Stimulated activated CD8-positive, alpha-beta memory T cell treated with anti-CD3 and anti-CD28 coated beads, Interleukin-4, amount 100 ng/mL, for 1 hour (primary cell): ENCODE data around the gene UST.

Experiments
- DNase-seq, 2 donors: peaks; one replicate each; pipeline ENCODE4 v3.0.0-alpha.2; 2020; ENCODE audit warnings: low read depth in 2 of 2, low spot score in 1 of 2

UST gene

DNA sequence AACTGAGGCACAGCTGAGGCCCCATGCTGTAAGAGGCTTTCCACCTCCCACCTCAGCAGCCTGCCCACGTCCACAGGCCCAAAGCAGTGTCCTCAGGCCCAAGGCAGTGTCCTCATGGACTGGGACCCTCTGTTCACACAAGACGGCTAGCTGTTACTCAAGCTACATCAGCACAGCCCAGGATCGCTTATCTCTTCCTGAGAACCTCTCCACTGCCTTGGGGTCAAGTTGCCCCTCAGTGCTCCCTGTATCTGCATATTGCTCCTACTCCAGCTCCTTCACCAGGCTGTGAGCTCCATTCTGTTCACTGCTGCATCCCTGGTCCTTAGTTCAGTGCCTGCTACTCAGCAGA lies 361.9 kb downstream of the UST start:
- no peak for DNase-seq

DNA sequence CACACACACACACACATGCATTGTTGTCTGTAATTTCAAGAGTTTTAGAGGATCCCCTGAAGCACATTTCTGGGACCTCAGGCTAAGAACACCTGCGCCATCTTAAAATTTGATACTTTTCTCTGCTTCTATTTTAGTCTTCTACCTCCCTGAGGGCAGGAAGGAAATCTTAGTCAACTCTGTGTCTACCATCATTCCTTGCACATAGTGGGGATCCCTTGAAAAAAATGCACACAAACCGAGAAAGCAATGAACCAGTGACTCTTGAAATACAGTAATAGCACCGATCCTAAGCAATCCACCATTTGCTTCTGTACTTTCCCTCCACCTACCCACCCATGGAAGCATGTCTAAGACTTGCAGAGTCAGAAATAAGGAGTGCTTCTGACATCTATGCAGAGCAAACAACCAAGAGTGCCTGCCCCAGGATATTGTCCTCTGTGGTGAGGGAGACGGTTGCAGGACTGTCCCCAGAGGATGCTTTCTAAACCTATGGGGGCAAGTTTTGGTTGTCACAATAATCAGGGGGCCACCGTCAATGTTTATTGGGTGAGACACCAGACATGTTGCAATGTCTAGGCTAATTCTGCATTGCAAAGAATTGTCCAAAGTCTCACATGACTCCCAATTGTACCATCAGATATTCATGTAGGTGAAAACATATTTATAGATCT lies 362.7 kb downstream of the UST start:
- DNase-seq: no peak

DNA sequence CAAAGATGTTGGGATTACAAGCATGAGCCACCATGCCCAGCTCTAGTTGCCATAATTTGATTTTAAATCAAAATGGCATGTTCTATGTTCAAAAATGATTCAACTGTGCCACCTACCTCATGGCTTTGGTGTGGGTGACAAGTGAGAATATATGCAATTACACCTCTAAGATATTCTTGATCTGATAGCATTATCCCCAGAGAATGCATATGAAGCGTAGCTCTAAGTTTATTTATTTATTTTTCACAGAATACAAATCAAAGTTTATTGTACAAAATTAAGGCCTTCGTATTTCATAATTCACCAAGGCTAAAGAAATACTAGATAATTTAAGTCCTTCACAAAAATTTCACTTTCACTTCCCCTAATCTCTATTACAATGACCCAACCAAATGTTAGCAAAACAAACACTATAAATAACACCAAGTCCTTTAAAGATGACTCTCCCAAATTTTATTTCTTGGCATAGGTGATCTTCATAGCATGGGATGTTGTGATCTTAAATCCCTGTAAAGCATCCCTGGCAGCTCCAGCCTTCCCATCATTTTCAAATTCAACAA lies 364.8 kb downstream of the UST start:
- no peak for DNase-seq

DNA sequence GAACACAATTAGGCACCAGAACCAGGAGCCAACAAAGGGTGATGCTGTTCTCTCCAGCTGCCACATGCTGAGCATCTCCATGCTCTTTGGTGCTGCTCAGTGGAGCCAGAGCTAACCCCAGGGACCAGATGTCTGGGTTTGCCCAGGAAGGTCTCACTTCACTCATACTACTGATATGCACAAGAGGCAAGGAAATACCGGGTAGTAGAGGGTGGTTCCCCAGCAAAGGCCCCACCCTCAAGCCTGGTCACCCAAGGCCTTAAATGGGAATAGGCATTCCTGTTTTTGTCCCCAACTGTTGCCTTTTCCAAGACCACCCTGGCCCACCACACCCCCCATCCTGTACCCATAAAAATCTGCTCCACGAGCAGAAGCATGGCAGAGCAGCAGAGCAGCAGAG lies 366.1 kb downstream of the UST start:
- DNase-seq: no peak

DNA sequence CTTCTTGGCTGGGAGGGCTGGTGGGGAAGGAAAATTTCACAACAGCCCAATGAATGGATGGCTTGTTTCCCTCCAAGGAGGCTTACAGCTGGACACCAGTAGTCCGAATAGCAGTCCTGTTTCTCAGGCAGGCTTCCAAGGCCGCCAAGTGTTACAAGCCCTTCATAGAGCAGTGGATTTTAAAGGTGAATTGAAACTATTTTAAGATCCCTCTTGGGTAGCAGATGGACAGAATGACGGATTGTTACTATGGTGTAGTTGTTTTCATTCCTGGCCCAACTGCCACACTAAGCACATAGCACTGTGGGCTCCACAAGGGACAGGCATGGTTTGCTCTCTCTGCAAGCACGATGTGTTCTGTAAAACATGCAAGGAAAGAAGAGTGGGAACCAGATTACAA lies 367.3 kb downstream of the UST start:
- no peak for DNase-seq

DNA sequence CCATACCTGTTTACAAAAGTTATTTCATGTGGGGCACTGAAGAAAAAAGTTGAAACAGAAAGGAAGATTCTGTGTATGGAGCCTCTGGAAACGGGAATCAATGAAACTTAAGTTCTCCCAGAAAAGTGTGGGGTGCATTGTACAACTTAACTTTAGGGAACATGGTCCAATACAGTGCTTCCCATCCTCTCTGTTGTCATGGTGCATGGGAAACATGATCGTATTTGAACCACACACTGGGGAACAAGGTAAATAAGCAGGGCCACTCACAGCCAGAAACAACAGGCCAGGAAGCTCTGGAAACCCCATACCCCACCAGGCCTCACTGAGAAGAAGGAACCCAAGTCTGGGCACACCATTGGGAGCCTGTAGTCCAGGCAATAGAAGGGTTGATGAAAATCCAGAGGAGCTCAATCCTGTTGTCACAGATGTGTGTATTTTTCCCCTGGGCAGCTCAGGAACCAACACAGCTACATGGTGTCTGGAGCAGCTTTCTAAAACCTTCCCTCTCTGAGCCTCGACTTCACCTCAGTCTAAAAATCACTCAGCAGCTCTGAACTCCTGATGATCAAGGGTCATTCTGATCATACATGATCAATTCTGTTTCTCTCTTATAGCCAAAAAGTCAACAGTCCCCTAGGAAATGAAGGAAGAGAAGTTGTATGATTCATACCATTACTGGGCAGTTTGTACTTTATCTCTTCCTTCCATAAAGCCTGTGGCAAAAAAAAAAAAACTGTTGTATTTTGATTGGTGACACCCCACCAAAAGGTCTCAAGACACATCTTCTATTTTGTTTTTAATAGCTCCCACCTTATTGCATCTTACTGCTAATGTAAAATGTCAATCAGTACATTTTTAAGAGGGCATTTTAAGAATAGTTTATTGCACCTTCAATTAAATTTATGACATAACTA lies 372.2 kb downstream of the UST start:
- no peak for DNase-seq

DNA sequence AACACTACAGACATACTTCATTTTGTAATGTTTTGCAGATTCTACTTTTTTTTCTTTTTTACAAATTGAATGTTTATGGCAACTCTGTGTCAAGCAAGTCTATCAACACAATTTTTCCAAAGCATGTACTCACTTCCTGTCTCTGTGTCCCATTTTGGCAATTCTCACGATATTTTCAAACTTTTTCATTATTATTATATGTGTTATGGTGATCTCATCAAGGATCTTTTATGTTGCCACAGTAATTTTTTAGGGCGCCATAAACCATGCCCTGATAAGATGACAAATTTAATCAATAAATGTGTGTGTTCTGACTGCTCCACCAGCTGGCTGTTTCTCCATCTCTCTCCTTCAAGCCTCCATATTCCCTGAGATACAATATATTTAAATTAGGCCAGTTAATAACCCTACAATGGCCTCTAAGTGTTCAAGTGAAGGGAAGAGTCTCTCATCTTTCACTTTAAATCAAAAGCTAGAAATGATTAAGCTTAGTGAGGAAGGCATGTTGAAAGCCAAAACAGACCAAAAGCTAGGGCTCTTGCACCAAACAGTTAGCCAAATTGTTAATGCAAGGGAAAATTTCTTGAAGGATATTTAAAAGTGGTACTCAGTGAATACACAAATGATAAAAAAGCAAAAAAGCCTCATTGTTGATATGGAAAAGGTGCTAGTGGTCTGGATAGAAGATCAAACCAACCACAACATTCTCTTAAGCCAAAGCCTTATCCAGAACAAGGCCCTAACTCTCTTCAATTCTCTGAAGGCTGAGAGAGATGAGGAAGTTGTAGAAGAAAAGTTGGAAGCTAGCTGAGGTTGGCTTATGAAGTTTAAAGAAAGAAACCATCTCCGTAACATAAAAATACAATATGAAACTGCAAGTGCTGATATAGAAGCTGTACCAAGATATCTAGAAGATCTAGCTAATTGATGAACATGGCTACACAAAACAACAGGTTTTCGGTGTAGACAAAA lies 376.3 kb downstream of the UST start:
- no peak for DNase-seq

DNA sequence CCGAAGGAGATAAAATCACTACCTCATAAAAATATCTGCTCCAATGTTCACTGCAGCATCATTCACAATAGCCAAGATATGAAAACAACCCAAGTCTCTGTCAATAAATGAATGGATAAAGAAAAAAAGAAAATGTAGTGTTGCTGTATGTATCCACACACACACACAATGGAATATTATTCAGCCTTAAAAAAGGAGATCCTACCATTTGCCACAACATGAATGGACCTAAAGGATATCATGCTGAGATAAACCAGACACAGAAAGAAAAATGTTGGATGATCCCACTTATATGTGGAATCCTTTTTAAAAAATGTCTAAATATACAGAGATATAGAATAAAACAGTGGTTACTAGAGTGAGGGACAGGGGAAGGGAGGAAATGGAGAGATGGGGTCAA lies 378.5 kb downstream of the UST start:
- no peak for DNase-seq
